ENCODE data around the gene CES1.
"Not testable (repeated sequence)": the region's sequence is repeated elsewhere in the genome, so short reads cannot be mapped to it uniquely, and the experiment has no call there.

DNA sequence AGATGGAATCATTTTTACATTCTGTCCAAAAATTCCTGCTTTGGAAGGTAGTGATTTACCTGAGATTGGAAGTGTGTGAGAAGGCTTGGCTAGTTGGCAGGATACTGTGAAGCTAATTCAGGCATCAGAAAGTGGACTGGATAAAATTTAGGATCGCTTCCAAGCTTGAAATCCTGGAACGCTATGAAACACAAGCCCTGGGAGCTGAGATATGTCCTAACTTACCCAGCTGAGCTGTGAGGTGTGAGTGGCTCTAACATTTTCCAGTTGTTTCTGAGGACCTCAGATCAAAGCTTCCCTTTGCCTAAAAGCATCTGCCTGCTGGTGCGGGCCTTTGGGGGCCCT lies 73.0 kb downstream of the CES1 start:
- TF ChIP-seq, protein P1, sequence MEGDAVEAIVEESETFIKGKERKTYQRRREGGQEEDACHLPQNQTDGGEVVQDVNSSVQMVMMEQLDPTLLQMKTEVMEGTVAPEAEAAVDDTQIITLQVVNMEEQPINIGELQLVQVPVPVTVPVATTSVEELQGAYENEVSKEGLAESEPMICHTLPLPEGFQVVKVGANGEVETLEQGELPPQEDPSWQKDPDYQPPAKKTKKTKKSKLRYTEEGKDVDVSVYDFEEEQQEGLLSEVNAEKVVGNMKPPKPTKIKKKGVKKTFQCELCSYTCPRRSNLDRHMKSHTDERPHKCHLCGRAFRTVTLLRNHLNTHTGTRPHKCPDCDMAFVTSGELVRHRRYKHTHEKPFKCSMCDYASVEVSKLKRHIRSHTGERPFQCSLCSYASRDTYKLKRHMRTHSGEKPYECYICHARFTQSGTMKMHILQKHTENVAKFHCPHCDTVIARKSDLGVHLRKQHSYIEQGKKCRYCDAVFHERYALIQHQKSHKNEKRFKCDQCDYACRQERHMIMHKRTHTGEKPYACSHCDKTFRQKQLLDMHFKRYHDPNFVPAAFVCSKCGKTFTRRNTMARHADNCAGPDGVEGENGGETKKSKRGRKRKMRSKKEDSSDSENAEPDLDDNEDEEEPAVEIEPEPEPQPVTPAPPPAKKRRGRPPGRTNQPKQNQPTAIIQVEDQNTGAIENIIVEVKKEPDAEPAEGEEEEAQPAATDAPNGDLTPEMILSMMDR (conservative IDR thresholded peaks at IDR 0.05 in 1 of 2, IDR thresholded peaks at IDR 0.05 in 1 of 2; ENCODE audit: low read depth in 1 of 2, low read length in 2 of 2), result not testable (repeated sequence)
- TF ChIP-seq EZH2 (IDR thresholded peaks at IDR 0.05; ENCODE audit: low read length, missing control alignments), result not testable (repeated sequence)

All from fibroblast of lung (primary cell).